ENCODE measurements around the gene NFE2L2. TPM values are rescaled to one million over a fixed set of nuclear protein-coding genes. Genes with fewer than 3 reads are reported as not detected.

The NFE2L2 gene
- total and polyA plus RNA-seq, 9 of the 15 experiments (the other 6 are each of a cell fraction or from before 2014, with no cell fraction given), result 29.3 to 120 (median 59.3) TPM

DNA sequence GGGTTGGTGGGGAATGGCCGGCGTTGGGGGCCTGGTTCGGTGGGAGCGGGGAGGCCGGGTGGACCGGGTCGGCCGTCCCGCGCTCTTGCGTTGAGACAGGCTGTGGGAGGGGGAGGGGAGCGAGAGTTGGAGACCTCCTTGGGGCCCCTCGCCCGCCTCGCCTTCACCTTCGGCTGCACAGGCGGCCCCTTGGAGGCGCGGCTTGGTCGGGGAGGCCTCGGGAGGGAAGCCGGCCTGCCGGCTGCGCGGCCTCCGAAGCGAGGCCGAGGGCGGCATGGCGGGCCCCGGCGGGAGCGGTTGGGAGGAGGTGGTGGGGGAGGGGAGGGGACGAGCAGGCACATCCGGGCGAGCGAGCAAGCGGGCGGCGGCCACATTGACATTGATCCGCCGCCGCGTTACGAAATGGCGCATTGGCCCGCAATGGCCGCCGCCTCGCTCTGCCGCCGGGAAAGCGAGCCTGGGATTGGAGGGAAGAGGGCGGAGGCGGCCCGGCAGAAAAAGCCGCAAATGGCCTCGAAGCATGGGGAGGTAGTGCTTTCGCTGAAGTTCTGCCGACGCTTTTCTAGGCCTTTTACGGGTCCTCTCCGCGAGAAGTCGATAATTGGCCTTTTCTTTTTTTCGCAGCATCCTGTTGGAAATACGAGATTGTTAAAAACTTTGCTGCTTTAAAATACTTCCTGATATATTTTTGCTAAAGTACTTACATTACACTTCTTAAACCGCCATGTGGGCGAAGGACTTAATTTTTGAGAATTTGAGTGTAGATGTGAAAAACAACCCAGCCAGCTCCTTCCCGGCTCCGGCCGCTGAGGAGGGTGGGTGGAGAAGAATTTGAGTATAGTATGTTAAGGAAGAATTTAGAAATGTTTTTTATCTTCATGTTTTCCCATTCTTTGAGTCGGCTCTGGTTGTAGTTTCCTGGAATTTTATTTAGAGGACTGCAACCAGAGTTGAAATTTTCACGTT lies 51.4 kb downstream of the NFE2L2 start:
- TSS peak; percentile 34 for BruUV-seq (replicated peaks)
- Histone ChIP-seq H3K27me3 (ENCODE audit: control insufficient read depth in 2 of 2, insufficient read depth in 2 of 2, low read length in 2 of 2) (no peaks in the 10 kb centered on the region), H3K4me1 (replicated peaks in 1 of 2; ENCODE audit: control insufficient read depth in 2 of 2, insufficient read depth in 2 of 2, low read length in 2 of 2) (peaks cover 6 to 8% of the 10 kb centered on the region in 2 experiments; a peak in 4 of 5 replicates), H3K9me1 (ENCODE audit: control insufficient read depth, insufficient read depth, low read length) (no peaks in the 10 kb centered on the region), H3K36me3 (ENCODE audit: control insufficient read depth, insufficient read depth, low read length) (peaks cover 48% of the 10 kb centered on the region), H3K9me3 (replicated peaks; ENCODE audit: control insufficient read depth, insufficient read depth, low read depth, low read length) (no peaks in the 10 kb centered on the region), H2AFZ (ENCODE audit: low read depth, low read length) (peak overlapping the region; percentile 35; the same call in 1 of the 2 replicates), H3K4me2 (ENCODE audit: insufficient read depth, low read length) (peak overlapping the region; percentile 87), H3K4me3 (peak overlapping the region; percentile 90), H3K27ac (ENCODE audit: extremely low read depth, low read depth, low read length) (peak overlapping the region; percentile 99), H3K9ac (ENCODE audit: insufficient read depth in 1 of 2, low read depth in 2 of 2, low read length in 2 of 2) (peak overlapping the region; percentile 97 to 99), H4K20me1 (replicated peaks; ENCODE audit: control insufficient read depth, insufficient read depth, low read length) (peaks cover 19% of the 10 kb centered on the region), H3K79me2 (ENCODE audit: control insufficient read depth, insufficient read depth, low read length) (peaks cover 73% of the 10 kb centered on the region)
- DNase-seq (ENCODE audit: extremely low read depth in 1 of 4, low spot score in 3 of 4) (peak; percentile 89 to 95 (median 92)), ATAC-seq (peak; percentile 81), FAIRE-seq (peak; percentile 15)
- in situ Hi-C loops (cut with MboI), result no loop called here
- intact Hi-C loops (cut with micrococcal nuclease), result loop anchor here (1.0 to 2.0 kb wide), 4 partner anchors 30 to 50 kb away; no protein-coding TSS in a partner anchor
- WGBS (ENCODE audit: insufficient coverage, low coverage, missing lambda C conversion rate), result under 1% methylated on average over 47 of the region's 74 CpGs
- CTCF ChIA-PET (ENCODE audit: low intra/inter-chr PET ratio), result interaction anchor here (1.3 kb wide), 1 partner anchor 49 kb away, joined by 4 read pairs; no protein-coding TSS in a partner anchor
- POLR2A ChIA-PET, result interaction anchor here (0.6 to 1.8 kb wide), 24 partner anchors 9 to 510 kb away, joined by 3 to 33 read pairs (median 6); partner anchors contain the start of gene NFE2L2
- TF ChIP-seq BACH1 (tag; IDR thresholded peaks at IDR 0.05) (no peak), ZNF696 (CRISPR knock-in tag; conservative IDR thresholded peaks at IDR 0.05) (no peak), E2F3 (CRISPR knock-in tag; IDR thresholded peaks at IDR 0.05) (peak; percentile 88), GTF2A2 (tag; IDR thresholded peaks at IDR 0.05) (no peak), NR2C2 (CRISPR knock-in tag; IDR thresholded peaks at IDR 0.05) (no peak; the same call in 1 of the 2 replicates), NR2C2 (tag; IDR thresholded peaks at IDR 0.05) (peak; percentile 78; the same call in 1 of the 2 replicates), KAT7 (CRISPR knock-in tag; IDR thresholded peaks at IDR 0.05; ENCODE audit: borderline replicate concordance) (no peak), FOXP1 (CRISPR knock-in tag; IDR thresholded peaks at IDR 0.05) (peak; percentile 51; the same call in 1 of the 2 replicates), NBN (IDR thresholded peaks at IDR 0.05; ENCODE audit: low read depth) (no peak; the same call in 1 of the 2 replicates), GABPB1 (CRISPR knock-in tag; IDR thresholded peaks at IDR 0.05) (peak; percentile 75), LEF1 (IDR thresholded peaks at IDR 0.05) (no peak), ZNF778 (CRISPR knock-in tag; IDR thresholded peaks at IDR 0.05) (no peak), RCOR1 (IDR thresholded peaks at IDR 0.05; ENCODE audit: borderline replicate concordance in 1 of 2, low read depth in 2 of 2, low read length in 2 of 2) (no peak)
- TF ChIP-seq, protein P1, sequence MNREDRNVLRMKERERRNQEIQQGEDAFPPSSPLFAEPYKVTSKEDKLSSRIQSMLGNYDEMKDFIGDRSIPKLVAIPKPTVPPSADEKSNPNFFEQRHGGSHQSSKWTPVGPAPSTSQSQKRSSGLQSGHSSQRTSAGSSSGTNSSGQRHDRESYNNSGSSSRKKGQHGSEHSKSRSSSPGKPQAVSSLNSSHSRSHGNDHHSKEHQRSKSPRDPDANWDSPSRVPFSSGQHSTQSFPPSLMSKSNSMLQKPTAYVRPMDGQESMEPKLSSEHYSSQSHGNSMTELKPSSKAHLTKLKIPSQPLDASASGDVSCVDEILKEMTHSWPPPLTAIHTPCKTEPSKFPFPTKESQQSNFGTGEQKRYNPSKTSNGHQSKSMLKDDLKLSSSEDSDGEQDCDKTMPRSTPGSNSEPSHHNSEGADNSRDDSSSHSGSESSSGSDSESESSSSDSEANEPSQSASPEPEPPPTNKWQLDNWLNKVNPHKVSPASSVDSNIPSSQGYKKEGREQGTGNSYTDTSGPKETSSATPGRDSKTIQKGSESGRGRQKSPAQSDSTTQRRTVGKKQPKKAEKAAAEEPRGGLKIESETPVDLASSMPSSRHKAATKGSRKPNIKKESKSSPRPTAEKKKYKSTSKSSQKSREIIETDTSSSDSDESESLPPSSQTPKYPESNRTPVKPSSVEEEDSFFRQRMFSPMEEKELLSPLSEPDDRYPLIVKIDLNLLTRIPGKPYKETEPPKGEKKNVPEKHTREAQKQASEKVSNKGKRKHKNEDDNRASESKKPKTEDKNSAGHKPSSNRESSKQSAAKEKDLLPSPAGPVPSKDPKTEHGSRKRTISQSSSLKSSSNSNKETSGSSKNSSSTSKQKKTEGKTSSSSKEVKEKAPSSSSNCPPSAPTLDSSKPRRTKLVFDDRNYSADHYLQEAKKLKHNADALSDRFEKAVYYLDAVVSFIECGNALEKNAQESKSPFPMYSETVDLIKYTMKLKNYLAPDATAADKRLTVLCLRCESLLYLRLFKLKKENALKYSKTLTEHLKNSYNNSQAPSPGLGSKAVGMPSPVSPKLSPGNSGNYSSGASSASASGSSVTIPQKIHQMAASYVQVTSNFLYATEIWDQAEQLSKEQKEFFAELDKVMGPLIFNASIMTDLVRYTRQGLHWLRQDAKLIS (CRISPR knock-in tag; IDR thresholded peaks at IDR 0.05), result peak; percentile 83; the same call in 1 of the 2 replicates
- TF ChIP-seq, protein P2, sequence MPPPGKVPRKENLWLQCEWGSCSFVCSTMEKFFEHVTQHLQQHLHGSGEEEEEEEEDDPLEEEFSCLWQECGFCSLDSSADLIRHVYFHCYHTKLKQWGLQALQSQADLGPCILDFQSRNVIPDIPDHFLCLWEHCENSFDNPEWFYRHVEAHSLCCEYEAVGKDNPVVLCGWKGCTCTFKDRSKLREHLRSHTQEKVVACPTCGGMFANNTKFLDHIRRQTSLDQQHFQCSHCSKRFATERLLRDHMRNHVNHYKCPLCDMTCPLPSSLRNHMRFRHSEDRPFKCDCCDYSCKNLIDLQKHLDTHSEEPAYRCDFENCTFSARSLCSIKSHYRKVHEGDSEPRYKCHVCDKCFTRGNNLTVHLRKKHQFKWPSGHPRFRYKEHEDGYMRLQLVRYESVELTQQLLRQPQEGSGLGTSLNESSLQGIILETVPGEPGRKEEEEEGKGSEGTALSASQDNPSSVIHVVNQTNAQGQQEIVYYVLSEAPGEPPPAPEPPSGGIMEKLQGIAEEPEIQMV (tag; conservative IDR thresholded peaks at IDR 0.05; ENCODE audit: low read depth), result no peak

All from K562 (cell line).